Measurements from ENCODE around the gene SEC11A.

The SEC11A gene

GRCh38 chr15:84647726-84648125 lies 68.2 kb downstream of the SEC11A start:
- no peak overlapping the region for H2AK5ac ChIP-seq (ENCODE audit: low read depth, low read length)
- no peak overlapping the region for H2BK12ac ChIP-seq (ENCODE audit: low read length)
- H2BK120ac ChIP-seq (ENCODE audit: low read depth, low read length), result no peak overlapping the region
- no peak overlapping the region for H2AFZ ChIP-seq (ENCODE audit: low read length)
- no peaks in the 10 kb centered on the region for H3K9me3 ChIP-seq (replicated peaks in 1 of 2; ENCODE audit: control insufficient read depth in 2 of 2, insufficient read depth in 1 of 2, low read depth in 1 of 2, low read length in 2 of 2)
- H3K27ac ChIP-seq (replicated peaks; ENCODE audit: low read length), result no peak overlapping the region
- no peak for DNase-seq (ENCODE audit: low spot score)
- no peak overlapping the region for H4K91ac ChIP-seq (ENCODE audit: low read depth, low read length, poor library complexity)
- H3K4me3 ChIP-seq (ENCODE audit: low read length in 2 of 2), result no peak overlapping the region
- no peak overlapping the region for H3K14ac ChIP-seq (ENCODE audit: low read length)
- H3K9ac ChIP-seq (ENCODE audit: low read depth, low read length, poor library complexity), result no peak overlapping the region
- no peak overlapping the region for H3K18ac ChIP-seq (ENCODE audit: low read length)
- no peak overlapping the region for H4K8ac ChIP-seq (ENCODE audit: low read depth, low read length)
- no peak overlapping the region for H3K4me2 ChIP-seq (ENCODE audit: insufficient read depth, low read length, poor library complexity, severe bottlenecking)
- no peak overlapping the region for H2BK15ac ChIP-seq (ENCODE audit: low read length)
- no peaks in the 10 kb centered on the region for H3K79me1 ChIP-seq (ENCODE audit: low read depth, low read length)
- H3K23ac ChIP-seq (ENCODE audit: low read depth, low read length, poor library complexity), result no peak overlapping the region
- no peaks in the 10 kb centered on the region for H3K27me3 ChIP-seq (ENCODE audit: control insufficient read depth in 3 of 3, insufficient read depth in 3 of 3, low read depth in 1 of 3, low read length in 3 of 3)
- no peak overlapping the region for H2BK5ac ChIP-seq (ENCODE audit: low read length)
- H3K36me3 ChIP-seq (replicated peaks in 1 of 2; ENCODE audit: control insufficient read depth in 2 of 2, insufficient read depth in 2 of 2, low read length in 2 of 2), result peaks cover 57 to 92% of the 10 kb centered on the region in 2 donors
- H3K4ac ChIP-seq (ENCODE audit: low read length), result no peak overlapping the region
- peaks cover 0 to under 1% of the 10 kb centered on the region in 2 donors for H3K4me1 ChIP-seq (ENCODE audit: control insufficient read depth in 2 of 2, insufficient read depth in 1 of 2, low read depth in 1 of 2, low read length in 2 of 2)

DNA sequence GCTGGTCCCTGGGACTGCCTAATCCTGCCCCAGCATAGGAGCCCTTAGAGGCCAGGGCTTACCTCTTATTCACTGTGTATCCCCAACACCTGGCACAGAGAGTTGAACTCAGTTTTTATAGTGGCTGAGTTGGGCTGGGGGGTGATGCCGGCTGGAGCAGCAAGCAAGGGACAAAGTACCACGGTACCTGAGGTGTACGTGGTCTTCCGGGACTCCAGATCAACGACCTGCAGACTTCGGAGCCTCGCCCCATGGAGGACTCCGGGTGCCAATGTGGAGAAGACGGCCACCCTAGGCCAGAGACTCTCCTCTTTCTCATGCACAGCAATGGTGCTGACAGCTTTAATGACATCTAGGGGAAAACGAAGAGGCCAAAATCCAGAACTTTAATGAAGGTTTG lies 69.9 kb downstream of the SEC11A start:
- Histone ChIP-seq H3K4me3 (ENCODE audit: low read length in 2 of 2) (peak overlapping the region in 1 of 2 donors; percentile 44), H2AK5ac (ENCODE audit: low read depth, low read length) (no peak overlapping the region)
- no CpG with 5 or more reads among the region's 10 CpGs for WGBS, 2 donors (ENCODE audit: extremely low coverage in 2 of 2, insufficient read length in 2 of 2, insufficient replicate concordance in 1 of 2)

DNA sequence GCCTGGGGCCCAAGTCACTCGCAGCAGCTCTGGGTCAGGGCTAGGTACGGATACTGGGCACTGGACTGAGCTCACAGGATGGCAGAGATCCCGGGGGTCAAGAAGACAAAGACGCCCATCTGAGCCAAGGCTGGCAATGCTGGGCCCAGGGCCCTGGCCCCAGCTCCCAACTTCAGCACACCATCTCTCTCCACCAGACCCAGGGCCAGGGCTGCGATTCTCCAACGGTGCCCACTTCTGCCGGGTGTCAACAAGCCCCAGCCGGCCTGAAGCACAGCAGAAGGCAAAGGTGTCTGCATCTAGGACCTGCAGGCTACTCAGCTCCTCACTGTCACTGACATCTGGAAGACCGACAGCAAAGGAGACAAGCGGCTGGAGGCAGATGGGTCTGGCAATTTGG lies 70.4 kb downstream of the SEC11A start:
- Histone ChIP-seq H3K14ac (ENCODE audit: low read length) (no peak overlapping the region), H4K8ac (ENCODE audit: low read depth, low read length) (no peak overlapping the region), H3K4me2 (ENCODE audit: insufficient read depth, low read length, poor library complexity, severe bottlenecking) (no peak overlapping the region), H3K4ac (ENCODE audit: low read length) (no peak overlapping the region), H2BK120ac (ENCODE audit: low read depth, low read length) (no peak overlapping the region), H3K4me1 (ENCODE audit: control insufficient read depth in 2 of 2, insufficient read depth in 1 of 2, low read depth in 1 of 2, low read length in 2 of 2) (no peaks in the 10 kb centered on the region), H2BK15ac (ENCODE audit: low read length) (no peak overlapping the region), H3K18ac (ENCODE audit: low read length) (no peak overlapping the region), H3K23ac (ENCODE audit: low read depth, low read length, poor library complexity) (no peak overlapping the region), H3K9ac (ENCODE audit: low read depth, low read length, poor library complexity) (no peak overlapping the region), H2AK5ac (ENCODE audit: low read depth, low read length) (no peak overlapping the region), H2AFZ (ENCODE audit: low read length) (no peak overlapping the region), H3K4me3 (ENCODE audit: low read length in 2 of 2) (peak overlapping the region in 1 of 2 donors; percentile 44), H3K79me1 (ENCODE audit: low read depth, low read length) (no peaks in the 10 kb centered on the region), H3K9me3 (replicated peaks in 1 of 2; ENCODE audit: control insufficient read depth in 2 of 2, insufficient read depth in 1 of 2, low read depth in 1 of 2, low read length in 2 of 2) (no peaks in the 10 kb centered on the region), H3K27me3 (ENCODE audit: control insufficient read depth in 3 of 3, insufficient read depth in 3 of 3, low read depth in 1 of 3, low read length in 3 of 3) (no peaks in the 10 kb centered on the region), H4K91ac (ENCODE audit: low read depth, low read length, poor library complexity) (no peak overlapping the region), H2BK5ac (ENCODE audit: low read length) (peak overlapping the region; percentile 24), H2BK12ac (ENCODE audit: low read length) (no peak overlapping the region), H3K36me3 (replicated peaks in 1 of 2; ENCODE audit: control insufficient read depth in 2 of 2, insufficient read depth in 2 of 2, low read length in 2 of 2) (peaks cover 56 to 92% of the 10 kb centered on the region in 2 donors), H3K27ac (replicated peaks; ENCODE audit: low read length) (no peak overlapping the region)
- no CpG with 5 or more reads among the region's 10 CpGs for WGBS, 2 donors (ENCODE audit: extremely low coverage in 2 of 2, insufficient read length in 2 of 2, insufficient replicate concordance in 1 of 2)
- DNase-seq (ENCODE audit: low spot score), result no peak

More for the DNA sequence above, 69.9 kb downstream of the SEC11A start:
- Histone ChIP-seq H4K8ac (ENCODE audit: low read depth, low read length) (no peak overlapping the region), H3K27ac (replicated peaks; ENCODE audit: low read length) (no peak overlapping the region), H2BK15ac (ENCODE audit: low read length) (no peak overlapping the region), H4K91ac (ENCODE audit: low read depth, low read length, poor library complexity) (no peak overlapping the region), H3K9me3 (replicated peaks in 1 of 2; ENCODE audit: control insufficient read depth in 2 of 2, insufficient read depth in 1 of 2, low read depth in 1 of 2, low read length in 2 of 2) (no peaks in the 10 kb centered on the region), H2BK12ac (ENCODE audit: low read length) (no peak overlapping the region), H3K23ac (ENCODE audit: low read depth, low read length, poor library complexity) (no peak overlapping the region), H3K79me1 (ENCODE audit: low read depth, low read length) (no peaks in the 10 kb centered on the region), H3K4me2 (ENCODE audit: insufficient read depth, low read length, poor library complexity, severe bottlenecking) (no peak overlapping the region), H3K9ac (ENCODE audit: low read depth, low read length, poor library complexity) (no peak overlapping the region), H3K4me1 (ENCODE audit: control insufficient read depth in 2 of 2, insufficient read depth in 1 of 2, low read depth in 1 of 2, low read length in 2 of 2) (no peaks in the 10 kb centered on the region), H3K27me3 (ENCODE audit: control insufficient read depth in 3 of 3, insufficient read depth in 3 of 3, low read depth in 1 of 3, low read length in 3 of 3) (no peaks in the 10 kb centered on the region), H3K4ac (ENCODE audit: low read length) (no peak overlapping the region), H3K14ac (ENCODE audit: low read length) (no peak overlapping the region), H3K18ac (ENCODE audit: low read length) (no peak overlapping the region), H2BK120ac (ENCODE audit: low read depth, low read length) (no peak overlapping the region), H3K36me3 (replicated peaks in 1 of 2; ENCODE audit: control insufficient read depth in 2 of 2, insufficient read depth in 2 of 2, low read length in 2 of 2) (peaks cover 54 to 92% of the 10 kb centered on the region in 2 donors), H2AFZ (ENCODE audit: low read length) (no peak overlapping the region), H2BK5ac (ENCODE audit: low read length) (peak overlapping the region; percentile 24)
- DNase-seq (ENCODE audit: low spot score), result no peak

GRCh38 chr15:84643838-84644237 lies 72.1 kb downstream of the SEC11A start:
- H3K4me3 ChIP-seq (ENCODE audit: low read length in 2 of 2), result no peak overlapping the region
- no peak overlapping the region for H3K23ac ChIP-seq (ENCODE audit: low read depth, low read length, poor library complexity)
- H2BK120ac ChIP-seq (ENCODE audit: low read depth, low read length), result no peak overlapping the region
- H3K4me2 ChIP-seq (ENCODE audit: insufficient read depth, low read length, poor library complexity, severe bottlenecking), result no peak overlapping the region
- no peak overlapping the region for H2AK5ac ChIP-seq (ENCODE audit: low read depth, low read length)
- DNase-seq (ENCODE audit: low spot score), result no peak
- no peak overlapping the region for H3K4ac ChIP-seq (ENCODE audit: low read length)
- H4K91ac ChIP-seq (ENCODE audit: low read depth, low read length, poor library complexity), result no peak overlapping the region
- H2AFZ ChIP-seq (ENCODE audit: low read length), result no peak overlapping the region
- no peak overlapping the region for H2BK12ac ChIP-seq (ENCODE audit: low read length)
- H3K27me3 ChIP-seq (ENCODE audit: control insufficient read depth in 3 of 3, insufficient read depth in 3 of 3, low read depth in 1 of 3, low read length in 3 of 3), result no peaks in the 10 kb centered on the region
- no peaks in the 10 kb centered on the region for H3K79me1 ChIP-seq (ENCODE audit: low read depth, low read length)
- H2BK15ac ChIP-seq (ENCODE audit: low read length), result no peak overlapping the region
- no peak overlapping the region for H3K27ac ChIP-seq (replicated peaks; ENCODE audit: low read length)
- peaks cover 52 to 95% of the 10 kb centered on the region in 2 donors for H3K36me3 ChIP-seq (replicated peaks in 1 of 2; ENCODE audit: control insufficient read depth in 2 of 2, insufficient read depth in 2 of 2, low read length in 2 of 2)
- no peaks in the 10 kb centered on the region for H3K4me1 ChIP-seq (ENCODE audit: control insufficient read depth in 2 of 2, insufficient read depth in 1 of 2, low read depth in 1 of 2, low read length in 2 of 2)
- H3K9ac ChIP-seq (ENCODE audit: low read depth, low read length, poor library complexity), result no peak overlapping the region
- H3K14ac ChIP-seq (ENCODE audit: low read length), result no peak overlapping the region
- H2BK5ac ChIP-seq (ENCODE audit: low read length), result no peak overlapping the region
- no peak overlapping the region for H4K8ac ChIP-seq (ENCODE audit: low read depth, low read length)
- no CpG with 5 or more reads among the region's 6 CpGs for WGBS, 2 donors (ENCODE audit: extremely low coverage in 2 of 2, insufficient read length in 2 of 2, insufficient replicate concordance in 1 of 2)
- H3K18ac ChIP-seq (ENCODE audit: low read length), result no peak overlapping the region
- H3K9me3 ChIP-seq (replicated peaks in 1 of 2; ENCODE audit: control insufficient read depth in 2 of 2, insufficient read depth in 1 of 2, low read depth in 1 of 2, low read length in 2 of 2), result no peaks in the 10 kb centered on the region
